ENCODE data around the gene RAB24.
A peak's percentile ranks its signal among the peaks of the same experiment; 100 is the strongest.

The RAB24 gene

DNA sequence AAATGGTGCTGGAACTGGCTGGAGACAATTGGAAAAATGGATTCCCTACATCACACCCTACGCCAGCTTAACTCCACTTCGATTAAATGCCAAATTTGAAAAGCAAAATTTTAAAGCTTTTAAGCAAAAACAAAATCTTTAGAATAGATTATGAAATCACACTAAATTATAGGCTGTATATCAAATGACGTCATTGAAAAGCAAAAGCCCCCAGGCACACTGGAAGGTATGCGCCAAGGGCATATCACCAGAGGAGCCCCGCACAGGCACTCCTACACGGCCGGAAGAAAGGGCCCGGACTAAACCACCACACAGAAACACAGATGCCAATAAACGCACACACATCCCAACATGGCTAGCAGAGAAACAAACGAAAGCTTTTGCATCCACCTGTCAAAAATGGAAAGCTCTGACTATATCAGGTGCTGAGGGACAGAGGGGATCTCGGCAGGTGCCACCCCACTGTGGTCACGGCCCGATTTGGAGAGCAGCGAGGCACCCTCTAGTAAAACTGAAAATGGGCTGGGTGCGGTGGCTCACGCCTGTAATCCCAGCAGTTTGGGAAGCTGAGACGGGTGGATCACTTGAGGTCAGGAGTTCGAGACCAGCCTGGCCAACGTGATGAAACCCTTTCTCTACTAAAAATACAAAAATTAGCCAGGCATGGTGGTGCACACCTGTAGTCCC lies 25.2 kb upstream of the RAB24 start:
- H3K27me3 ChIP-seq (ENCODE audit: low read depth): no peaks in the 10 kb centered on the region
- in situ Hi-C loops (cut with MboI; ENCODE audit: low sequenced_read_pairs): no loop called here
- H3K9me3 ChIP-seq: no peaks in the 10 kb centered on the region
- DNase-seq (ENCODE audit: low spot score in 2 of 2): no peak
- no peak overlapping the region for H3K4me3 ChIP-seq
- H3K4me1 ChIP-seq: peaks cover 16% of the 10 kb centered on the region
- H3K36me3 ChIP-seq (replicated peaks): peaks cover 9% of the 10 kb centered on the region

DNA sequence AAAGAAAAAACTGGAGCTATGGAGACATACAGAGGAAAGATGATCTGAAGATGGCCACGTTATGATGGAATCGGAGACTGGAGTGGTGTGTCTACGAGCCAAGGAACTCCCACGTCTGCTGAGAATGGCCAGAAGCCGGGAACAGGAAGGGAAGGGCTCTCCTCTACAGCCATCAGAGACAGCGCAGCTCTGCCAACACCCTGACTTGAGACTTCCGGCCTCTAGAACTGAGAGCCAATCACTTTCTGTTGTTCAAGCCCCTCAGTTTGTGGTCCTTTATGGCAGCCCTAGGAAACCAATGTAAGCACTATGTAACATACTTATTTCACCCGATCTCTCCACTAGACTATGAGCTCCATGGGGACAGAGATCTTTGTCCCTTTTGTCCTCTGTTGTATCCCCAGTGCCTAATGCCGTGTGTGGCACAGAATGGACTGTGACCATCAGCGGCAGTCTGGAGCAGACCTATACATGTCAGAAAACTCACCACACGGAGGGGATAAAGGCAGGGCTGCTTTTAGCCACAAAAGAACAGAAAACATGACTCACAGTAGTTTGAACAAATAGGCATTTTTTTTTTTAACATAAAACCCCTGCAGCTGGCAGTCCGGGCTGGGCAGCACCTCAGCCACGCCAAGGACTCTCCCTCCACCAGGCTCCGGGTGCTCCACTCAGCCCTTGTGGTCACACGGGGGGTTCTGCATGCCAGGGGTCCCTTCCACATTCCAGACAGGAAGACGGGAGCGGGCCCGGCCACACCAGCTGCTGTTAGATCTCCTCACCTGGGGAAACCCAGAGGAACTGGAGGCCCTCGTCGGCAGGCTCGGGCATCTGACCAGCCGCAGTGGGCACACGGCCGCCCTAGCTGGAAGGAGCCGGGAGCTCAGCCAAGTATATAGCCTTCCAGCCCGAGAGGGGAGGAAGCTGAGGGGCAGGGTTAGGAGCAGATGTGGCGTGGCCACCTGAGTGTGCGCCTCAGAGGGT lies 24.3 kb upstream of the RAB24 start:
- H3K9me3 ChIP-seq: no peaks in the 10 kb centered on the region
- DNase-seq (ENCODE audit: low spot score in 2 of 2): no peak
- H3K36me3 ChIP-seq (replicated peaks): peaks cover 3% of the 10 kb centered on the region; the same call in 1 of the 2 replicates
- no peak overlapping the region for H3K4me3 ChIP-seq
- H3K4me1 ChIP-seq: peaks cover 16% of the 10 kb centered on the region
- in situ Hi-C loops (cut with MboI; ENCODE audit: low sequenced_read_pairs): no loop called here
- no peaks in the 10 kb centered on the region for H3K27me3 ChIP-seq (ENCODE audit: low read depth)

DNA sequence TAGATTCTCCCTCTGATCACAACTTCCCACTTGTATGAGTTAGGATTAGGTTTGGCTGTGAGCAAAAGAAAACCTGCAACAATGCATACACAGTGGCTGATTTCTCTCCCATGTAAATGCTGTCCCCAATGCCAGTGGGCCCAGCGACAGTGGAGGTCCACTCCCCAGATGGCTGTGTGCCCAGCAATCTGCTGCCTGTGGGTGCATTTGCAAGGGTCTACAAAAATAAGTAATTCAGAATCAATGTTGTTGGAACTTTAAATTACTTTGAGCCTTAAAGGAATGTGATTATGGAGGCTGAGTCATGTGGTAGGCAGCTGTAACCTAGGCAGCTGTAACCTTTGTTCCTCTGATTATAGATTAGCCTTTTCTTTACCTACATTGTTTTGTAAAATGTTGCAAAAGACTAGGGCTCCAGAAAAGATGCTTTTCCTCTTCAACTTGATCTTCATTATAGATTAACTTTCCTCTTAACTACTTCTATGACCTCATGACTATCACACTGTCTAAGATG lies 22.4 kb upstream of the RAB24 start:
- H3K36me3 ChIP-seq (replicated peaks): peaks cover 3% of the 10 kb centered on the region; the same call in 1 of the 2 replicates
- H3K4me1 ChIP-seq: peaks cover 16% of the 10 kb centered on the region
- in situ Hi-C loops (cut with MboI; ENCODE audit: low sequenced_read_pairs): no loop called here
- peak; percentile 76 to 93 for DNase-seq (ENCODE audit: low spot score in 2 of 2)
- no peaks in the 10 kb centered on the region for H3K9me3 ChIP-seq
- no peak overlapping the region for H3K4me3 ChIP-seq
- no peaks in the 10 kb centered on the region for H3K27me3 ChIP-seq (ENCODE audit: low read depth)

DNA sequence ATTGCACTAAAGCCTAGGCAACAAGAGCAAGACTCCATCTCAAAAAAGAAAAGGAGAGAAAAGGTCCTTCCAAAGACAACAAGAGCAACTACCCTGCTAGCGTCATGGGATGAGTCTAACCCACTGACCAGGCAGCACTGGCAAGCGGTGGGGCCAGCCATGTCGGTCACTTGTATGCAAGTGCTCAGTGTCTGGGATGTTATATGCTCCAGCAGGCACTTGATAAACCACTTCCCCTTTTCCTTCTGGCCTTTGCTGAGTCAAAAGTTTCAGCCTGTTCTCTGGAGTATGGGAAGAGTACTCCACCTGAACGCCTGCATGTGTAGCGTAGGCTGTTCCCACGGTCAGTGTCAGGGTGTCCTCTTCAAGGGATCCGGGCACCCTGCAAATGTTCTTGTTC lies 17.4 kb upstream of the RAB24 start:
- no peak for DNase-seq (ENCODE audit: low spot score in 2 of 2)
- H3K4me3 ChIP-seq: no peak overlapping the region
- no peaks in the 10 kb centered on the region for H3K27me3 ChIP-seq (ENCODE audit: low read depth)
- peaks cover 5% of the 10 kb centered on the region; the same call in 1 of the 2 replicates for H3K9me3 ChIP-seq
- in situ Hi-C loops (cut with MboI; ENCODE audit: low sequenced_read_pairs): no loop called here
- peaks cover 9% of the 10 kb centered on the region for H3K4me1 ChIP-seq
- no peaks in the 10 kb centered on the region; the same call in 1 of the 2 replicates for H3K36me3 ChIP-seq (replicated peaks)

DNA sequence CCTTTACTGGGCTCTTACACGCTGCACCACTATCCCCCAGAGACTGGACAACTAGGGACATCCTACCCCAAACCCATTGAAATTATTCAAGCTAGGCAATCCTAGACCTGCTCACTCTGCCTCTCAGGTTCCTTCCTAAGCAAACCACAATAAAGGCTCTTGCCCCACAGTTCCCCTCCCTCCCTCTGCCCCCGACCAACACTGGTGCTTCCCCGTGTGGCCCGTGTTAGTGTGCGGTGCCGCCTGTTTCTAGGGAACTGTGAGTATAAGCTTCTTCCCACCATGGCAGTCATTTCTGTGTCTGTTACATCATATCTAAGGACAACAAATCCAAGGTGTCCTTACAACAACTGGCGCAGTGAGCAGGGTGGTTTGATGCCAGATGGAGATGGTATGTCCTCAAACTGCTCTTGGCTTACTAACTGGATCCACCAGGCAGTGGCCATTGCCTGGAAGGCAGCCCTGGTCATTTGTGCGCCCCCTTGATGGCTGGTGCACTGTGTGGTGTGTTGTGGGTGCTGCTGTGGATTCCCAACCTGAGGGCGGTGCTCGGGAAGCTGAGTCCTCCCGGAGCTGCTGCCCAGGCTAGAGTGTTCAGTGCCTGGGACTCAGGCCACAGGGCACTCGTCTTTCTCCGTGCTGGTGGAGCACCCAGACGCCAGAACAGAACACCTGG lies 16.5 kb upstream of the RAB24 start:
- no peaks in the 10 kb centered on the region; the same call in 1 of the 2 replicates for H3K36me3 ChIP-seq (replicated peaks)
- DNase-seq (ENCODE audit: low spot score in 2 of 2): no peak
- in situ Hi-C loops (cut with MboI; ENCODE audit: low sequenced_read_pairs): loop anchor here (10.0 kb wide), 1 partner anchor 125 kb away; the partner anchor contains the start of gene PRR7
- peaks cover 5% of the 10 kb centered on the region; the same call in 1 of the 2 replicates for H3K9me3 ChIP-seq
- H3K4me1 ChIP-seq: peaks cover under 1% of the 10 kb centered on the region
- H3K27me3 ChIP-seq (ENCODE audit: low read depth): no peaks in the 10 kb centered on the region
- no peak overlapping the region for H3K4me3 ChIP-seq

DNA sequence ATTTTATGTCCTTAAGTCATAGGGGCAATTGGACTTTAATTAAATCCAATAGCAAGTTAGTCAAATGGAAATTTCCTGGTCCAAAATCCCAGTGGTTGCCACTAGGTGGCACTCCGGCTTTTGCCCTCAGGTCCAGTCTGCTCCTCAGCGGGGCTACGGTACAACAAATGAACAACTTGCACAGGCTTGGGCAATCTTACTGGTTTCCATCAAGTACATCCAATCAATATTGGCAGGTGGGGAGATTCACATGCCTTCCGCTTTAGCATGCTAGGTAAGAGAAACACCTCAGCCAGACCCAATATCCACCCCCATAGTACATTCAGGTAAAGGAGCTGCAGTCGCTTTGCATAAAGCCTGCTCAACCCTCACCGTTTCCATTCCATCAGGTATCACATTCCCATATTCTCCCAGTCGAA lies 14.4 kb upstream of the RAB24 start:
- in situ Hi-C loops (cut with MboI; ENCODE audit: low sequenced_read_pairs): loop anchor here (10.0 kb wide), 1 partner anchor 127 kb away; the partner anchor contains the start of gene PRR7
- Histone ChIP-seq H3K27me3 (ENCODE audit: low read depth) (no peaks in the 10 kb centered on the region), H3K4me3 (no peak overlapping the region), H3K4me1 (peaks cover 7% of the 10 kb centered on the region), H3K9me3 (peaks cover 5% of the 10 kb centered on the region; the same call in 1 of the 2 replicates), H3K36me3 (replicated peaks) (no peaks in the 10 kb centered on the region; the same call in 1 of the 2 replicates)
- peak; percentile 74 to 84 for DNase-seq (ENCODE audit: low spot score in 2 of 2)

DNA sequence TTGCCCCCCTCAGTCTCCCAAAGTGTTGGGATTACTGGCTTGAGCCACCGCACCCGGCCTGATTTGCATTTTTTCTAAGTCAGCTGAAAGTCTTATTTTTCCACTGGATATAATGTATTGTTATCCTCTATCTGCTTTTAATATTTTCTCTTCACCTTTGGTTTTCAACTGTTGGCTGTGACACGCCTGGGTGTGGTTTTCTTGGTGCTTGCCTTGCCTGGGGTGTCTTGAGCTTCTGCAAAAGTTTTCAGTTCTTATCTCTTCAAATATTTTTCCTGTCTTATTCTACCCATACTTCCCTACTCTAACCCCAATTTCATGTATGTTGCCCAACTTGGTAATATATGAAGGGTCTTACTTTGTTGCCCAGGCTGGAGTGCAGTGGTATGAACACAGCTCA lies 12.5 kb upstream of the RAB24 start:
- in situ Hi-C loops (cut with MboI; ENCODE audit: low sequenced_read_pairs): loop anchor here (10.0 kb wide), 1 partner anchor 129 kb away; the partner anchor contains the start of gene PRR7
- Histone ChIP-seq H3K4me3 (no peak overlapping the region), H3K36me3 (replicated peaks) (no peaks in the 10 kb centered on the region; the same call in 1 of the 2 replicates), H3K27me3 (ENCODE audit: low read depth) (no peaks in the 10 kb centered on the region), H3K9me3 (peaks cover 5% of the 10 kb centered on the region; the same call in 1 of the 2 replicates), H3K4me1 (peaks cover 13% of the 10 kb centered on the region)
- DNase-seq (ENCODE audit: low spot score in 2 of 2): no peak

DNA sequence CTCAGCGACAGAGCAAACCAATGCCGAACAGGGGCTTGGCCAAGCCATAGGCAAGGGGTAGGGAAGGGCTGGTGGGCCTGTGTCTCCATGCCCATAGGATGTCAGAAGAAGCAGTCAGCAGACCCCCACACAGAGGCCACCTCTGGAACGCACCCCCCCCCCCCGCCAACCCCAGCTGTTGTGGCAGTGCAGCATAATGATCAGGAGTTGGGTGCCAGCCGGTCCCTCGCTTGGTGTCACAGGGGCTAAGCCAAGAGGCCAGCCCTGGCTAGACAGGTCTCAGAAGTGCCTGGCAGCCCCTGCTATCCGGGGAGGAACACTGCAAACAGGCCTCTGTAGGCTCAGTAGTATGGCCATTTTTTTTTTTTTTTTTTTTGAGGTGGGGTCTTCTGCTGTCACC lies 11.9 kb upstream of the RAB24 start:
- no peaks in the 10 kb centered on the region for H3K27me3 ChIP-seq (ENCODE audit: low read depth)
- no peak for DNase-seq (ENCODE audit: low spot score in 2 of 2)
- in situ Hi-C loops (cut with MboI; ENCODE audit: low sequenced_read_pairs): loop anchor here (10.0 kb wide), 1 partner anchor 129 kb away; the partner anchor contains the start of gene PRR7
- peaks cover 2% of the 10 kb centered on the region; the same call in 1 of the 2 replicates for H3K9me3 ChIP-seq
- peaks cover 18% of the 10 kb centered on the region for H3K4me1 ChIP-seq
- H3K4me3 ChIP-seq: no peak overlapping the region
- H3K36me3 ChIP-seq (replicated peaks): peaks cover under 1% of the 10 kb centered on the region

DNA sequence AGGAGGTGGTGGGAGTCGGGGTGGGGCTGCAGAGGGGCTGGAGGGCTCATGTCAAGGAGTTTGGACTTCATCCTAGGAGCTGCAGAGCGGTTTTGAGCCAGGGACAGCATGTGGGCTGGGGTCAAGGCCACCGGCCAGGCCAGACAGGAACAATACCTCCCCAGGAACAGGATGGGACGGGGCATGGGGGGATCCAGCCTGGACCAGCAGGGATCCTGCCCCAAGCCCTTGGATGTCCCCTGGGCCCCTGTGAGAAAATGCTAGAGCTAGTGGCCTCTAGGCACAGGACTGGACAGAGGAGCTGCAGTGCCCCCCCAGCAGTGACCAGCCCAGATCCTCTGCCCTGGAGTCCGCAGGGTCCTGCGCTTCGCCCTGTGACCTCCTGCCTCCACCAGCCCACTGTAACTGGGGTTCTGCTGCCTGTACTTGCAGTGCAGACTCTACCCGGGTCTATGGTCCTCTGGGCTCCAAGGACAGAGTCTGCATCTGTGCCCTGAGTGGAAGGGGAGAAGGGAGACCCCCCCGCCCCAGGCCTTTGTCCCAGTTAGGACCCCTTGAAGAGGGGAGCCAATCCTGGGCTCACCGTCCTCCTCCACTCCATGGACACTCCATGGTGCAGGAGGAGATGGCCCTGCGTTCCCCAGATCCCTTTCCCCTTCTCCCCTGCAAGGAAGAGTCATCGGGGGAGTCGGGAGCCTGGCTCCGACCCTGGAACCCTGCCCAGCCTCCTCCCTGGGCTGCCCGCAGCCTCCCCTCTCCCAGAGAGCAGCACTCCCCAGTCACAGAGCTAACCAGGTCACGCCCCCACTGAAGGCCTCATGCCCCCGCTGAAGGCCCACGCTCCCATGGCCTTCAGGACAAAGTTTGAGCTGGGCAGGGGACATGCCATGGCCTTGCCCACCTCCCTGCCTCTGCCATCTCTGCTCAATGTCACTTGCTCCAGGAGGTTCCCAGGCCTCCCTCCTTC lies 11.1 kb upstream of the RAB24 start:
- Histone ChIP-seq H3K9me3 (peaks cover 2% of the 10 kb centered on the region; the same call in 1 of the 2 replicates), H3K4me1 (peaks cover 24% of the 10 kb centered on the region), H3K36me3 (replicated peaks) (peaks cover 8% of the 10 kb centered on the region), H3K27me3 (ENCODE audit: low read depth) (no peaks in the 10 kb centered on the region), H3K4me3 (no peak overlapping the region)
- no peak for DNase-seq (ENCODE audit: low spot score in 2 of 2)
- in situ Hi-C loops (cut with MboI; ENCODE audit: low sequenced_read_pairs): loop anchor here (10.0 kb wide), 1 partner anchor 130 kb away; the partner anchor contains the start of gene PRR7

DNA sequence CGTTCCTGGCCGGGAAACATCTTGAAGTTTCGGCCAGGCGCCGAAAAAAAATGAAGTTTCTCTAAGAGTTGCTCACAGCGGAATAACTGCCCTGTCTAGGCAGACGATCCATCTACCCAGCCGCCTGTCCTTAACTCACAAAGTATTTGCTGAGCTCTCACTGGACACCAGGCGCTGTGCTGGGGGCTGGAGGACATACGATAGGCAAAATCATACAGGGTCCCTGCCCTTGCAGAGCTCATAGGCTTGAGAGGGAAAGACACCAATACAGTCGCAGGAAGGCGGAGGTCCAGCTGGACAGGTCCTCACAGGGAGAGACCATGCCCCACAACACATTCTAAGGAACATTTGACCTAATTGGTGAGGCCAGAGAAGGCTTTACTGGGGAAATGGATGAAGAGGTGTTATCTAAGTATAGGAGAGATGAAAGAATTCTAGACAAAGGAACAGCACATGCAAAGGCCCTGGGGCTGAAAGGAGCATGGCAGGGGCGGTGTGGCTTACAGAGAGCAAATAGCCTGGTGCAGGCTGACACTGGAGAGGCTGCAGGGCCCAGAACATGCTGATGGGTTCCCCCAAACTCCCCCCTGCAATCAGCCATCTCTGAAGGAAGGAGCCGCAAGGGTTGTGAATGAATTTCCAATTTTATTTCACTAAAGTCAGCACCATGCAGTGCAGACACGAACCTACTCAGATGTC lies 10.2 kb upstream of the RAB24 start:
- peak overlapping the region; percentile 87; the same call in 1 of the 2 replicates for H3K4me3 ChIP-seq
- peaks cover 17% of the 10 kb centered on the region for H3K36me3 ChIP-seq (replicated peaks)
- DNase-seq (ENCODE audit: low spot score in 2 of 2): no peak
- in situ Hi-C loops (cut with MboI; ENCODE audit: low sequenced_read_pairs): loop anchor here (10.0 kb wide), 1 partner anchor 131 kb away; the partner anchor contains the start of gene PRR7
- H3K27me3 ChIP-seq (ENCODE audit: low read depth): no peaks in the 10 kb centered on the region
- peaks cover 24% of the 10 kb centered on the region for H3K4me1 ChIP-seq
- H3K9me3 ChIP-seq: no peaks in the 10 kb centered on the region

DNA sequence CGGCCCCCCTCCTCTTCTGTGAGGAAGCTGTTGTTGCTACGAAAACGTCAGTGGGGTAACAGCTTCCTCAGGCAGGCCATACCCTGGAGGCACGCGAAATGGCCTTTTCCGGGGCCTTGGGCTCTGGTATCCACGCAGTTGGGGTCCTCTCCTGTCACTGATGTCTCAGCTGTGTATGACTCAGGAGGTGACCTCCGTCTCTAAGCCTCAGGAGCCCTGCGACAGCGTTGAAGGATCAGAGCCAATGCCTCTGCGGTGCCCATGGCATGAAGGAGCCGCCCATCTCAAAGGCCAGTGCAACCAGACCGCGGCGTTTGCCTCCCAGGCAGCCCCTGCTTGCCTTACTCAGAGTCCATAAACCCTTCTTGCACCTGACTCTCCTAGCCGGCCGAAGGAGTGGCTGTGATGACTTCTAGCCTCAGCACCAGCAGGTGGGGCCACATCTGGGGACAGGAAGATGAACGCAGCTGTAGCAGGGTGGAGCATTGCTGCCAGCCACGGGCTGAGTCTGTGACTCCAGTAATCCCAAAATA lies 9.2 kb upstream of the RAB24 start:
- Histone ChIP-seq H3K27me3 (ENCODE audit: low read depth) (no peaks in the 10 kb centered on the region), H3K9me3 (no peaks in the 10 kb centered on the region), H3K4me1 (peaks cover 24% of the 10 kb centered on the region), H3K4me3 (peak overlapping the region; percentile 87), H3K36me3 (replicated peaks) (peaks cover 22% of the 10 kb centered on the region)
- in situ Hi-C loops (cut with MboI; ENCODE audit: low sequenced_read_pairs): loop anchor here (10.0 kb wide), 1 partner anchor 132 kb away; the partner anchor contains the start of gene PRR7
- DNase-seq (ENCODE audit: low spot score in 2 of 2): peak; percentile 52 to 67

All from HAP-1 (cell line).